HepG2 (cell line): ENCODE data around the gene ORC3. TPM values are rescaled to one million over a fixed set of nuclear protein-coding genes. Genes with fewer than 3 reads are reported as not detected.

ENCODE experiments used
- AGO2 ChIP-seq: fragments of 200-400 bp; formaldehyde crosslinking; optimal IDR thresholded peaks from 2 replicates; pipeline ENCODE3; 2017; ENCODE audit warnings: mild to moderate bottlenecking, low read depth, low read length, moderate library complexity
- ATF2 ChIP-seq: sonication (generic); formaldehyde crosslinking; IDR thresholded peaks from 2 replicates; pipeline ENCODE4 v1.4.0; 2020; ENCODE audit warnings: missing genetic modification reagents
- BCL3 ChIP-seq: sonication (generic); formaldehyde crosslinking; IDR thresholded peaks from 2 replicates; pipeline ENCODE4 v1.5.1; 2020; ENCODE audit warnings: mild to moderate bottlenecking, missing genetic modification reagents, moderate library complexity
- DNMT1 ChIP-seq: sonication (generic); formaldehyde crosslinking; IDR thresholded peaks from 2 replicates; pipeline ENCODE4 v1.5.1; 2020; ENCODE audit warnings: mild to moderate bottlenecking, missing genetic modification reagents
- GZF1 ChIP-seq: sonication (generic); formaldehyde crosslinking; IDR thresholded peaks from 2 replicates; pipeline ENCODE4 v1.5.1; 2020; ENCODE audit warnings: mild to moderate bottlenecking, missing genetic modification reagents
- HOXA9 ChIP-seq: sonication (generic); formaldehyde crosslinking; IDR thresholded peaks from 2 replicates; pipeline ENCODE4 v1.8.1; 2022; ENCODE audit warnings: missing genetic modification reagents, mild to moderate bottlenecking, moderate library complexity, borderline replicate concordance
- IRF2 ChIP-seq: IDR thresholded peaks from 2 replicates; pipeline ENCODE4 v1.6.1; 2018; ENCODE audit warnings: missing genetic modification reagents, missing compliant biosample characterization
- KLF15 ChIP-seq: sonication (generic); formaldehyde crosslinking; IDR thresholded peaks from 2 replicates; pipeline ENCODE4 v1.8.1; 2023; ENCODE audit warnings: borderline replicate concordance, mild to moderate bottlenecking, inconsistent platforms, missing genetic modification reagents, mixed read lengths
- LBX2 ChIP-seq: sonication (generic); formaldehyde crosslinking; IDR thresholded peaks from 2 replicates; pipeline ENCODE4 v1.5.0; 2020; ENCODE audit warnings: missing genetic modification reagents, mild to moderate bottlenecking, borderline replicate concordance
- MAFG ChIP-seq: sonication (generic); formaldehyde crosslinking; IDR thresholded peaks from 2 replicates; pipeline ENCODE4 v1.5.1; 2020; ENCODE audit warnings: mild to moderate bottlenecking, missing genetic modification reagents
- ONECUT2 ChIP-seq: sonication (generic); formaldehyde crosslinking; IDR thresholded peaks from 2 replicates; pipeline ENCODE4 v1.4.0; 2020; ENCODE audit warnings: missing genetic modification reagents
- RBAK ChIP-seq: sonication (generic); formaldehyde crosslinking; IDR thresholded peaks from 2 replicates; pipeline ENCODE4 v1.5.1; 2020; ENCODE audit warnings: mild to moderate bottlenecking, missing genetic modification reagents
- SP1 ChIP-seq, 2 experiments: fragments of 450-650 bp in 1 of 2; sonication (generic) in 1 of 2; formaldehyde crosslinking in 1 of 2; IDR thresholded peaks; 2 replicates each; pipeline versions ENCODE4 v1.4.0 to v1.6.1; 2016 to 2020; ENCODE audit warnings: missing genetic modification reagents in 1 of 2
- TRAFD1 ChIP-seq: sonication (generic); formaldehyde crosslinking; IDR thresholded peaks from 2 replicates; pipeline ENCODE4 v1.5.1; 2020; ENCODE audit warnings: missing genetic modification reagents, mild to moderate bottlenecking, borderline replicate concordance
- XBP1 ChIP-seq: sonication (generic); formaldehyde crosslinking; IDR thresholded peaks from 2 replicates; pipeline ENCODE4 v1.5.0; 2020; ENCODE audit warnings: missing genetic modification reagents
- ZBTB3 ChIP-seq: sonication (generic); formaldehyde crosslinking; IDR thresholded peaks from 2 replicates; pipeline ENCODE4 v1.4.0; 2020; ENCODE audit warnings: low read depth, mild to moderate bottlenecking, moderate library complexity, missing genetic modification reagents, borderline replicate concordance
- ZNF121 ChIP-seq: sonication (generic); formaldehyde crosslinking; IDR thresholded peaks from 2 replicates; pipeline ENCODE4 v1.5.0; 2020; ENCODE audit warnings: mild to moderate bottlenecking, missing genetic modification reagents
- ZNF160 ChIP-seq: sonication (generic); formaldehyde crosslinking; IDR thresholded peaks from 2 replicates; pipeline ENCODE4 v1.8.0; 2022; ENCODE audit warnings: mild to moderate bottlenecking, inconsistent platforms, missing genetic modification reagents
- ZNF34 ChIP-seq: sonication (generic); formaldehyde crosslinking; IDR thresholded peaks from 2 replicates; pipeline ENCODE4 v1.4.0; 2020; ENCODE audit warnings: mild to moderate bottlenecking, missing genetic modification reagents, borderline replicate concordance
- ZNF441 ChIP-seq: sonication (generic); formaldehyde crosslinking; IDR thresholded peaks from 2 replicates; pipeline ENCODE4 v1.7.0; 2021; ENCODE audit warnings: missing genetic modification reagents, borderline replicate concordance
- ZNF501 ChIP-seq: sonication (generic); formaldehyde crosslinking; IDR thresholded peaks from 2 replicates; pipeline ENCODE4 v1.5.1; 2020; ENCODE audit warnings: mild to moderate bottlenecking, moderate library complexity, missing genetic modification reagents
- ZNF737 ChIP-seq: sonication (generic); formaldehyde crosslinking; IDR thresholded peaks from 2 replicates; pipeline ENCODE4 v1.5.0; 2020; ENCODE audit warnings: missing genetic modification reagents, mild to moderate bottlenecking, borderline replicate concordance
- ZSCAN20 ChIP-seq: sonication (generic); formaldehyde crosslinking; IDR thresholded peaks from 2 replicates; pipeline ENCODE4 v1.4.0; 2020; ENCODE audit warnings: missing genetic modification reagents, mild to moderate bottlenecking, borderline replicate concordance
- polyA plus RNA-seq, 8 experiments: library from polyadenylated mRNA; depleted of rRNA in 3 of 8; stranded (reverse) in 7 of 8; unstranded in 1 of 8; fragments of >200 nt; fragmentation: Illumina TruSeq in 4 of 8; extraction: Trizol in 4 of 8; gene quantifications; 2 replicates each; pipeline versions ENCODE4 v1.2.1 to v1.2.3, GENCODE V29; 2011 to 2016; ENCODE audit warnings: low read depth in 4 of 8, missing spikeins in 1 of 8, mixed read lengths in 1 of 8; ENCODE audit not compliant: insufficient read depth in 1 of 8
- total RNA-seq, 5 experiments: library from RNA; depleted of rRNA; stranded (reverse); fragments of >200 nt; fragmentation: Illumina TruSeq; extraction: Trizol; gene quantifications; 2 replicates each; pipeline ENCODE4 v1.2.3, GENCODE V29; 2016; ENCODE audit warnings: low read depth in 1 of 5
- TF ChIP-seq, protein P1 (sequence below): sonication (generic); formaldehyde crosslinking; IDR thresholded peaks from 2 replicates; pipeline ENCODE4 v1.5.1; 2020; ENCODE audit warnings: mild to moderate bottlenecking, missing genetic modification reagents, borderline replicate concordance

The ORC3 gene
- total and polyA plus RNA-seq, 2 of the 13 experiments (the other 11 are each of a cell fraction or from before 2014, with no cell fraction given) = 21.8 to 43.5 TPM

GRCh38 chr6:87589693-87590416, at the start of gene ORC3, which contains the start of gene RARS2 (continued):
- no peak for TF ChIP-seq TRAFD1 (CRISPR knock-in tag)
- no peak for TF ChIP-seq RBAK (CRISPR knock-in tag)
- TF ChIP-seq ONECUT2 (CRISPR knock-in tag) = no peak
- TF ChIP-seq BCL3 (CRISPR knock-in tag) = peak; percentile 62
- TF ChIP-seq SP1 (IDR thresholded peaks at IDR 0.05) = no peak
- TF ChIP-seq SP1 (CRISPR knock-in tag; IDR thresholded peaks at IDR 0.05) = peak; percentile 78
- peak; percentile 77; the same call in 1 of the 2 replicates for TF ChIP-seq ZNF160 (CRISPR knock-in tag)
- no peak for TF ChIP-seq MAFG (CRISPR knock-in tag)
- TF ChIP-seq DNMT1 (CRISPR knock-in tag) = no peak
- no peak for TF ChIP-seq ZNF34
- 0 out of 2 replicates have a peak, but pooled peaks have one; percentile 28 for TF ChIP-seq ATF2
- TF ChIP-seq IRF2 (CRISPR knock-in tag) = peak; percentile 94
- TF ChIP-seq ZBTB3 (CRISPR knock-in tag) = no peak
- TF ChIP-seq XBP1 = no peak
- TF ChIP-seq ZNF441 (CRISPR knock-in tag) = no peak
- TF ChIP-seq ZNF121 (CRISPR knock-in tag) = no peak
- peak; percentile 20 for TF ChIP-seq AGO2
- no peak for TF ChIP-seq KLF15
- no peak for TF ChIP-seq ZSCAN20 (CRISPR knock-in tag)
- TF ChIP-seq, protein P1, sequence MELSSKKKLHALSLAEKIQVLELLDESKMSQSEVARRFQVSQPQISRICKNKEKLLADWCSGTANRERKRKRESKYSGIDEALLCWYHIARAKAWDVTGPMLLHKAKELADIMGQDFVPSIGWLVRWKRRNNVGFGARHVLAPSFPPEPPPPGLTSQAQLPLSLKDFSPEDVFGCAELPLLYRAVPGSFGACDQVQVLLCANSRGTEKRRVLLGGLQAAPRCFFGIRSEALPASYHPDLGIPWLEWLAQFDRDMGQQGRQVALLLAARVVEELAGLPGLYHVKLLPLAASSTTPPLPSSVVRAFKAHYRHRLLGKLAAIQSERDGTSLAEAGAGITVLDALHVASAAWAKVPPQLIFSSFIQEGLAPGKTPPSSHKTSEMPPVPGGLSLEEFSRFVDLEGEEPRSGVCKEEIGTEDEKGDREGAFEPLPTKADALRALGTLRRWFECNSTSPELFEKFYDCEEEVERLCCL (CRISPR knock-in tag) = no peak
- no peak; the same call in 1 of the 2 replicates for TF ChIP-seq GZF1 (CRISPR knock-in tag)
- TF ChIP-seq ZNF737 (CRISPR knock-in tag) = no peak
- peak; percentile 57; the same call in 1 of the 2 replicates for TF ChIP-seq HOXA9
- no peak for TF ChIP-seq LBX2
- TF ChIP-seq ZNF501 = peak; percentile 83
